Cerebellar cortex (tissue), 1 donor: ENCODE measurements around the gene ZNF138.
"Not testable (repeated sequence)": the region's sequence is repeated elsewhere in the genome, so short reads cannot be mapped to it uniquely, and the experiment has no call there.

ENCODE experiments used
- DNase-seq: peaks from one replicate; pipeline ENCODE4 v3.0.0-alpha.2; 2015; ENCODE audit warnings: low spot score

Gene ZNF138

DNA sequence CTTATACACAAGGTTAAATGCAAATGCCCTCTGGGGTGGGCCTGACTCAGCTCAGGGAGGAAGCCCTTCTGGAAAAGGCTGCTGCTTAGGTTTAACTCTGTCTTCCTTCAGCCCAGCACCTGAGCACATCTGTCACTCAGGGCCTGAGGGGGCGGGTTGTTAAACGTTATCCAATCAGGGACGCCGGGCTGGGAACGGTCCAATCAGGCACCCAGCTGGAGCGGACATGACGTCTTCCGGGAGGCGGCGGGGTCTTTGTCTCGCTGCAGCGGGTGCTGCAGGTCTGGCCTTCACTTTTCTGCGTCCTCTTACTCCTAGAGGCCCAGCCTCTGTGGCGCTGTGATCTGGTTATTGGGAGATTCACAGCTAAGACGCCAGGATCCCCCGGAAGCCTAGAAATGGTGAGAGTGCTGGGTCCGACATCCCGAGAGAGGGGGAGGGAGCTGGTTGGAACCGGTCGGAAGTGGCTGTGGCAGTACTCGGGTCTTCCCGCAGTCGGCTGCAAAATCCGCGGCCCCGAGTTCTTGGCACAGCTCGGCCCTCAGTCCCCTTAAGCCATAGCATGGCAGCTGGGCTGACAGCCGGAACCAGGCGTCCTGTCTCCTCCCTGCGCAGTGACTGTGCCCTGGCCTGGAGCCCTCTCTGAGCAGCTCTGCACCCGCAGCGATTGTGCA, at the start of gene ZNF138:
Gene ZNF138, plus strand, starts transcription at position 258 of the 674 bp plus-strand sequence. Its CDS starts 141 bp downstream, at position 399.
- peak; percentile 99 for DNase-seq

DNA sequence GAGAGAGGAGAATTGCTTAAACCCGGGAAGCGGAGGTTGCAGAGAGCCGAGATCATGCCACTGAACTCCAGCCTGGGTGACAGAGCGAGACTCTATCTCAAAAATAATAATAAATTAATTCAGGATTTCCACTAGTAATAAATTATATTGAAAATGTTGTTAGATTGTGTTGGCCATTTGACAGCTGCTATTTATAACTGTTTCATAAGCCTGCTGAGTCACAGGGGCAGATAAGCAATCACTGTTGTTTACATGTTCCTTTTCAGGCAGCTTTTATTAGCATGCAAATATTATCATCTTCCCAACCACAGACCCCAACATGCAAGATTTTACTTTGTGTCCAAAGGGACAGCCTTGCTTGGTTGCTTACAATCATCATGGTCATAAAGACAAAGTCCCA, 49.5 kb upstream of the ZNF138 start:
- DNase-seq, result no peak

DNA sequence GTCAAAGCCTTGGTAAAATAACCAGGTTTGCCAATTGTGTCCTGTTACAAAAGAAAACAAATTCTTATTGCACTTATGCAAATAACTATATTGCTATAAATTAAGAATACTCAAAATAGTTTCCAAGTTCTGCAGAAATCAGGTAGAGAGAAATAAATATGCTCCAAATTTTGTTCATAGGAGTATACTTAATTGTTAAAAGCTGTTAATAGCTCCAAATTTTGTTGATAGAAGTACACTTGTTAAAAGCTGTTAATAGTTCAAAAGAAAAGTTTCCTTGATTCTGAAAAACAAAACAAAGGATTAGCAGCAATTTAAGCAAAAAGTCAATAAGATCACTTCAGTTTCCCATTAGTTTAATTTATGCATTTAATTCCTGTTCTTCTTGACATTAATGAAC, 46.4 kb upstream of the ZNF138 start:
- no peak for DNase-seq

DNA sequence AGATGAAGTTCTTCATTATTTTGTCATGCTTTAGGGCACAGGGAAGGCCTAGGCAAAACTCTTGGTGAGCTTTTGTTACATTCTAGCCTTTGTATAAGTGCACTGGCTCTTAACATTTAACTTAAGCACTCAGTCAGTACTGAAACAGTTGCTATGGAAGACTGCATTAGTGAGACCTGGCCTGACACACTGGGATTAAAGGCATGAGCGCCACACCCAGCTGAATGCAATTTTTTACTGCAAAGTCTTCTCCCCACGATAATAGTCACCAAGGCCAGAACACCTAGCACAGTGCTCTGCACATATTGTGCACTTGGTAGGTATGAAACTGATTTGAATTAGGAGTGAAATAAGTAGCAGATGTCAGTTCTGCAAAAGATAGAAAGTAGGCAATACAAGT, 41.2 kb upstream of the ZNF138 start:
- DNase-seq, result no peak

DNA sequence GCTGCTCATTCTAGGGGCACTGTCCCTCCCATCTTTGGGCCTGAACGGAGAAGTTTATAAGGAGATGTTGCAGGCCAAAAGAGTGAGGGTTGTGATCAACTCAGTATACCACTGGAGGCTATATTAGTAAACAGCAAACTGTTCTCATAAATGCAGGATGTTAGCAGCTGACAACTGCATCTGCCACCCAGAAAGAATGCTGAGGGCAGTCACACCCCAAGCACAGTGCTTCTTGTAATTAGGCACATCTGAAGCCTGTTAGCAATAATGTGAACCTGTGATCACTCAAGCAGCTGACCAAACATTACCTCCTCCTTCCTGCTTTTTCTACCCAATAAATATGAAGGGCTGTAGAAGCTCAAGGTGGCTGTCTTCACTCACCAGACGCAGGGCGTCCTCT, 38.4 kb upstream of the ZNF138 start:
- DNase-seq, result no peak

DNA sequence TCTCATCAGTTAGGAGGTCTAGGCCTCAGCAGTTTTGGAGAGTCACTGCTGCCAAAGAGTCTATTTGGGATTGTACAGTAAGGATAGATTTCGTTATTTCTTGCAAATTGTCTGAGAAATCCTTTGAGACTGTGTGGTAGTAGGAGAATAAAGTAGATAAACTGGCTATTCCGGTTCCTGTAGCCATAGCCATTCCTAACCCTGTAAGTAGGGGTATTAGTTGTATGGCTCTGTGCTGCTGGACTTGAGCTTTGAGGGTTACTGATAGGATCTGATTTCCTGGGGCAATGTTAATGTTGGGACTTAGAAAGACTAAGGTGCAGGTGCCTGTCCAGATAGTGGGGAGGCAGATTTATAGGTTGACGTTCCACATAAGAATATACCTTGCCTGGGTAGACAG, 36.1 kb upstream of the ZNF138 start:
- DNase-seq, result no peak

DNA sequence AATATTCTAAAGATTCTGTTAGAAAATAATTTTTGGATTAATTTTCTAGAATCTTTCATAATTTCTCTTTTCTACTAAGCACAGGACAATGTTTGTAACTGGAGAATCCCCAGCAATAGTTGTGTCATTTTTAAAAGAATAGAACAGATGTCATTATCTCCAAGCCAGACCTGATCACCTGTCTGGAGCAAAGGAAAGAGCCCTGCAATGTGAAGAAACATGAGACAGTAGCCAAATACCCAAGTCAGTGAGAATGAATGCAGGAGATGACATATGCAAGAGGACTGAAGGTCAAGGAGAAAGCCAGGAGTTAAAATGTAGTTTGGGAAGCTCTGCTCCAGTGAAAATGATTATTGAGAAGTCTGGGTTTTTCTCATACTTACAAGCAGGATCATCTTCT, 25.4 kb upstream of the ZNF138 start:
- no peak for DNase-seq

DNA sequence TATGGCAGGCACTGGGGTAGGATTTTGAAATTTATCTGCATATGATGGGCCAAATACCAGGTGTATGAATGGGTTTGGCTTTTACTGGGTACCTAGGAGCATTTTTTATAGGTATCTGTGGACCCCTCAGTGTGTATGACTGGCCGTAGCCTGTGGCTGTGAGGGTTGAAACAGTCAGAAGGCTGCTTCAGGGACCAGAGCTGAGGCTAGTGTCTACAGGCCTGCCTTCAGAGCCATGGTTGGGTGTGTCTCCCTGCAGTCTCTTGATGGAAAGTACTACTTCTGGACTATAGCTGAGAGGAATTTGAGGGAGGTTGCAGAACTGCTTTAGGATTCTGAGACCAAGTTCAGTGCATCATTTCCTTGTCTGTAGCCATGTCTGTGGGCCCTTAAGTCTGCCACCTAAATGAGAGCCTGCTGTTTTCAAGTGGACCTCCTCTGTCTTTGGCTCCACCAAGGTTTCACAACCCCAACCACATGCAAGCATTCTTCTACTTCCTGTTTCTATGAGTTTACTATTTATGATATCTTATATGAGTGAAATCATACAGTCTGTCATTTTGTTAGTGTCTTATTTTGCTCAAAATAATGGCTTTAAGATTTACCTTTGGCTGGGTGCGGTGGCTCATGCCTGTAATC, 19.9 kb upstream of the ZNF138 start:
- DNase-seq, result no peak

DNA sequence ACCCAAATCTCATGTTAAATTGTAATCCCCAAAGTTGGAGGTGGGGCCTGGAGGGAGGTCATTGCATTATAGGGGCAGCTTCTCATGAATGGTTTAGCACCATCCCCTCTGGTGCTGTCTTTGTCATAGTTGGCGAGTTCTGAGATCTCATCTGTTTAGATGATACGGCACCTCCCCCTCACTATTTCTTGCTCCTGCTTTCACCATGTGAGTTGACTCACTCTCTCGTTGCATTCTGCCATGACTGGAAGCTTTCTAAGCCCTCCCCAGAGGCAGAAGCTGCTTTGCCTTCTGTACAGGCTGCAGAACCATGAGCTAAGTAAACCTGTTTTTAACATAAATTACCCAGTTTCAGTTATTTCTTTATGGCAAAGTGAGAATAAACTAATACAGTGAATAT, 18.9 kb upstream of the ZNF138 start:
- DNase-seq, result no peak

DNA sequence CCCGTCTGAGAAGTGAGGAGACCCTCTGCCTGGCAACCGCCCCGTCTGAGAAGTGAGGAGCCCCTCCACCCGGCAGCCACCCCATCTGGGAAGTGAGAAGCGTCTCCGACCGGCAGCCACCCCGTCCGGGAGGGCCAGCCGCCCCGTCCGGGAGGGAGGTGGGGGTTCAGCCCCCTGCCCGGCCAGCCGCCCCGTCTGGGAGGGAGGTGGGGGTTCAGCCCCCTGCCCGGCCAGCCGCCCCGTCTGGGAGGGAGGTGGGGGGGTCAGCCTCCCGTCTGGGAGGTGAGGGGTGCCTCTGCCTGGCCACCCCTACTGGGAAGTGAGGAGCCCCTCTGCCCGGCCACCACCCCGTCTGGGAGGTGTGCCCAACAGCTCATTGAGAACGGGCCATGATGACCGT, 9.4 kb upstream of the ZNF138 start:
- DNase-seq, result not testable (repeated sequence)

DNA sequence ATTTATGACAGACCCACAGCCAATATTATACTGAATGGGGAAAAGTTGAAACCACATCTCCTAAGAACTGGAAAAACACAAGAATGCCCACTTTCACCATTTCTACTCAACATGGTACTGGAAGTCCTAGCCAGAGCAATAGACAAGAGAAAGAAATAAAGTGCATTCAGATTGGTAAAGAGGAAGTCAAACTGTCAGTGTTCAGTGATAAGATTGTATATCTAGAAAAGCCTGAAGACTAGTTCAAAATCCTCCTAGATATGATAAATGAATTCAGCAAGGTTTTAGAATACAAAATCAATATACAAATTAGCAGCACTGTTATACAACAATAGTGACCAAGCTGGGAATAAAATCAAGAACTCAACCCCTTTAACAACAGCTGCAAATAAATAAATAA, 6.9 kb upstream of the ZNF138 start:
- no peak for DNase-seq

DNA sequence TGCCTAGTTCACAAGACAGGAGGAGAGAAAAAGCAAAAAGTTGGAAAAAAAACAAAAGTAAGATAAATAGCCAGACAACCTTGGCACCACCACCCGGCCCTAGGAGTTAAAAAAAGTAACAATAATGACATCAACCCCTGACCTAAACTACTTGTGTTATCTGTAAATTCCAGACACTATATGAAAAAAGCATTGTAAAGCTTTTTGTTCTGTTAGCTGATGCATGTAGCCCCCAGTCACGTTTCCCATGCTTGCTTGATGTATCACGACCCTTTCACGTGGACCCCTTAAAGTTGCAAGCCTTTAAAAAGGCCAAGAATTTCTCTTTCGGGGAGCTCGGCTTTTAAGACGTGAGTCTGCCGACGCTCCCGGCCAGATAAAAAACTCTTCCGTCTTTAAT, 5.0 kb upstream of the ZNF138 start:
- not testable (repeated sequence) for DNase-seq

DNA sequence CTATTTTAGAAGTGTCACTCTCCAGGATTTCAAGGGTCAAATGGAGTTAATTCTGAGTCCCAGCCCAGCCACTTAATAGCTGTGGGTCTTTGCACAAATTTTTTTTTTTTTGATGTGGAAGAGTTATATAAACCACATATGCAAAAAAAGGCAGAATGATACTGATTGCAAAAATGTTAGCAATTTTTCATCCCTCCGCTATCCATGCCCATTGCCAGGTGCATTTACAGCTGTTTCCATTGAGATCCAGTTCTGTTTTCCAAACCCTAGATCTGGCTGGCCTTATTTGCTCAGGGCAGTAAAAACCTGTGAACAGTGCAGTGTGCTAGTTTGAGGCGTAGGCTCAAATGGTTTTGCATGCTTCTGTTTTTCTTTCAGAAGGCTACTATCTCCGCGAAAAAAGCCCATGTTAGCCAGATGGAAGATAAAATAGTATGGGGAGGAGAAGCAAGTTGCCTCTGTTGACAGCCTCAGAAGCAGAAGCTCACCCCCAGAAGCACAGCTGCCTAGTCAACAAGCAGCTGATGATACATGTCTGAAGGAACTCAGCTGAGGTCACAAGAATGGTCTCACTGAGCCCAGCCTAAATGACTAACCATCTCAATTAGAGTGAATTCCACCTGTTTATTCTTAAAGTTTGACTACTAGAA, 997 bp upstream of the ZNF138 start:
- no peak for DNase-seq

DNA sequence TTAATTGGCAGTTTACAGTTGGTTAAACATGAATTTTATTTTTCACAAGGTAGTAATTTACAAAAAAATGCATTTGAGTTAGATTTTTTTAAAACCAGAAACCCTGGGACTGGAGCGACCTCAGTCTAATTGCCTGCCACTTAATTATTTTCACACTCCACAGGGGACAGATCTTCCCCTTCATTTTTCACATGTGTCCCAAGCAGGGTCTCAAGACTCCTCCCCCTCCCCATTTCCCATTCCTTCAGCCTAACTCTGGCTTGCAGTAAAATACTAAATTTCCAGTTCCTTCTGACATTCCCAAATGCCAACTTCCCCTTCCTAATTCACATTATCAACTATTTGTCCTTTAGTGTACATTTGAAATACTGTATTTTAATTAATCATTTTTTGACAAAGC, 948 bp downstream of the ZNF138 start:
- no peak for DNase-seq

DNA sequence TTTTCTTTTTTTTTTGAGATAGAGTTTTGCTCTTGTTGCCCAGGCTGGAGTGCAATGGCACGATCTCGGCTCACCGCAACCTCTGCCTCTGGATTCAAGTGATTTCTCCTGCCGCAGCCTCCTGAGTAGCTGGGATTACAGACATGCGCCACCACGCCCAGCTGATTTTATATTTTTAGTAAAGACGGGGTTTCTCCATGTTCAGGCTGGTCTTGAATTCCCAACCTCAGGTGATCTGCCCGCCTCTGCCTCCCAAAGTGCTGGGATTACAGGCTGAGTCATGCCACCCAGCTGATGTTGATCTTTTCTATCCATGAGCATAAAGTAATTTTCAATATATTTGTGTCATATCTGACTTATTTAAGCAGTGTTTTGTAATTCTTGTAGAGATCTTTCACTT, 4.9 kb downstream of the ZNF138 start:
- DNase-seq, result not testable (repeated sequence)

DNA sequence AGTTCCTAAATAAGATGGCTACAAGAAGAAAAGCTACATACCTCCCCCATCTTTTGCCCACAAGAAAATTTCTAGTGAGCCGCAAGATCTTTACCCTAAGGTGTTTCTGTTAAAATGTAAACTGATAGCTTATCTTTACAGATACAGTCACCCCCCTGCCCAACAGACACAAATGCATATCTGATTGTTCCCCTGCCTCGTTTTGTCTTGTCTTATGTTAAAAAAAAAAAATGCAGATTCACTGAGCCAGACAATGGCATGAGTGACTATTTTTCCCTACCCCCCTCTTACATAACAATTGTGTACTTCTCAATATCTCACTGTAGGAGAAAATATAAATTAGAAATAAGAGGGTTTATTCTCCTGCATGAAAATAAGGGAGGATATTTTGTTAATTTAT, 8.5 kb downstream of the ZNF138 start:
- no peak for DNase-seq

DNA sequence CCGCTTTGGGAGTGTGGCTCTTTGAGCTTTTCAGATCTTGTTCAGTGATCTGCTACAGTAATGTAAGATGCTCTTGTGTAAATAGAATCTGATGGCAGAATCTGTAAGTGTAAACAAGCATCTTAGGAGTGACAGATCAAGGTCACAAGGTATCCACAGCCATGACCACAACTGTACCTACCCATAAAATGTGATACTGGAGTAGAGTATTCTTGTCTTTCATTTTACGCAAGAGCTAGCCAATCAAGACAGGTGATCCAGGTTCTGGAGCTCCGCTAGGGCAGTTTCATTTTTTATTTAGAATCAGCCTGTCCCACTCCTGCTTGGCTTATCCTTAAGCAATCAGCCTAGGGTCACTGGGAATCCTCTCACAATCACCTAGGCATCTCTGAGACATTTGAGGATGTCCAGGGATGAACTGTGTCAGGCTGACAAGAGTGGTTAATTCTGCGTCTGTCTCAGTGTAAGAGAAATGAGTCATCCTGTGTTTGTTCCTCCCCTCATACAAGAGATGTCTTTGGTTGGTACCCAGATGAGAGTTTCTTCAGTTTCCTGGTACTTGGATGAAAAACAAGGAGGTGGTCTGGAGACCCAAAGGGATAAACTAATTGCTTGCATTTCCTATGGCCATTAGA, 13.6 kb downstream of the ZNF138 start:
- DNase-seq, result no peak

DNA sequence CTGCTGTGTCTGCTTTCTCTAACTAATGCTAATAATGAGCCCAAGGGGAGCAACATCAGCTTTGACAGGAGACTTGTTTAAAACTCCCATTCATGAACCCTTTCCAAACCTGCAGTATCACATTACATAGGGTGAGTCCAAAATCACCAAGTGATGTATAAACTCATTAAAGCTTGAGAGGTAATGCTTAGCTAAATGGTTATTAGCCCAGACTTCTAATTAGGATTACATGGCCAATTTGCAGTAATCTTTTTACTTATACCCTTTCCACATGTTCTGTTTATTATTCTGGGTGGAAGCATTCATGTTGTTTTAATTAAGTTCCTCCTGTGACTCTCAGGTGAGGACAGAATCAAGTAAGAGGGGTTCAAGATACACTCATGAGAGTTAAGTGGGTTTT, 17.5 kb downstream of the ZNF138 start:
- no peak for DNase-seq

DNA sequence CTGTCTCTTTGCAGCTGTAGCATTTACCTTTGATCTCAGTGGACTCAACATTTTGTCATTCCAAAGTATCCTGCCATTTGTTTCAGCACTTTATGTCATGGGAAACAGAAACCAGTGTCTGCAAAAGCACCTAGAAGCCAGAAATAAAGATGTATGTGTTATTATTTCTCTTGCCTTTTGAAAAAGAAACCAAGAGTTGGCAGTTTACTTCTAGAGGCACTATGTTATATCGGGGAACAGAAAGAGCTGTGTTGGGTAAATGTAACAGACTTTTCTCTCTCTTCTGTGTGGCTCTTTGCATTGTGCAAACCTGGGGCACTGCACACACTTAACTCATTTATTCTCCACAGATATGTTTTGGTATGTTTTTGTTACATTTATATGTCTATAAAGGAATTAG, 36.7 kb downstream of the ZNF138 start:
- DNase-seq, result no peak

DNA sequence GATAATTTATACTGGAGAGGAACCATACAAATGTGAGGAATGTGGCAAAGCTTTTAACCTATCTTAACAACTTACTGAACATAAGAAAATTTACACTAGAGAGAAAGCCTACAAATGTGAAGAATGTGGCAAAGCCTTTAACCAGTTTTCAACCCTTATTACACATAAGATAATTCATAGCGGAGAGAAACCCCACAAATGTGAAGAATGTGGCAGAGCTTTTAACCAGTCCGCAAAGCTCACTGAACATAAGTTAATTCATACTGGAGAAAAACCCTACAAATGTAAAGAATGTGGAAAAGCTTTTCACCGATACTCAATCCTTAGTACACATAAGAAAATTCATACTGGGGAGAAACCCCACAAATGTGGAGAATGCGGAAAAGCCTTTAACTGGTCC, 37.9 kb downstream of the ZNF138 start:
- DNase-seq, result no peak

DNA sequence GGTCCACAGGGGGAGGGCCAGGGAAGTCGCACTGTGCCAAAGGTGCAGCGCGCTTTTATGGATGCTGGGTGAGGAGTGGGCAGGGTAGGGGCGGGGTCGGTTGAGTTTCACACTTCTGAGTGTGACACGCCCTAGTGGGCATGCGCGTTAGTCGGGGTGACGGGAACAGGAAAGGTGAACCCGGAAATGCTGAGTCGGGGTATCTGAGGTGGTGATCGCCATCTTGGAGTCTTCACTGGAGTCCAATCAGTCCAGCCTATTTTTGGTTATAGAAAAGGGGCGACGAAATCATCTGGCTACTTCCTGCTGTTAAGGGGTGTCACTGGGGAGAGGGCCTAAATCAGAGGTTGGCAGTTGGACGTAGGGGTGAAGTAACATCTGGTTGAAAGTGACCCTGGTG, 40.8 kb downstream of the ZNF138 start:
- DNase-seq, result no peak

DNA sequence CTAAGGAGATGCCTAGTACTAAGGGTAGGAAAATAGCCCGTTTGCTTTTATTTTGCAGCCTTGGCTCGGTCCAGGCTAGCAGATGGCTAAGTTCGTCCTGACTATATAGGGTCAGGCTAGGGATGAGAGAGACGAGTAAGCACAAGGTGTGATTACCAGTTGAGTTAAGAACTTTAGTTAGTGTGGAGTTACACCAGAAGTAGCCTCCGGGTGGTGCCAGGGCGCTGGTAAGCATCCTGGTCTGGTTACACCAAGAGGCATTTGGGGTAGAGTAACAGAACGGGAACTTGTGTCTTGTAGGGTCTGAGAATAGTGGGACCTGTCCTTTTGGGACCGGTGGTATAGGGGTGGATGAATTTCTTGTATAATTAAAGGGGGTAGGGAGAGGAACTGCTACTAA, 41.6 kb downstream of the ZNF138 start:
- not testable (repeated sequence) for DNase-seq

DNA sequence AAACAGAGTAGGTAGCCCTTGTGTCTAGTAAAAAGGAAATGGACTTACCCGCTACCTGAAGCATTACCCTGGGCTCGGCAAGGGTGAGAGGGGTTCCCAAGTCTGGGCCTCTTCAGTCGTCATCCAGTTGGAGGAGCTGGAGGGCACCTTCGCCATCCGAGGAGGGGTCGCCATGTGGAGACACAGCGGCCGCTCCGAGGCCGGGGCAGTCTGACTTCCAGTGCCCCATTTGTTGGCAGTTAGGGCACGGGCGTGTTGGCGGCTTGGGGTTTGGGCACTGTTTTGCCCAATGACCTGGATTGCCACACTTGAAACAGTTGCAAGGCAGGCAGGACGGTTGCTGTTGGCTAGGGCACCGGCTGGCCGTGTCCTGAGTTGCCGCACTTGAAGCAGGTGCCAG, 43.8 kb downstream of the ZNF138 start:
- not testable (repeated sequence) for DNase-seq
